H9 (cell line): ENCODE data around the gene UTP4. TPM values are rescaled to one million over a fixed set of nuclear protein-coding genes. Genes with fewer than 3 reads are reported as not detected.

Source experiments
- DNase-seq: peaks from one replicate; pipeline ENCODE4 v3.0.0-alpha.2; 2017
- H2AFZ ChIP-seq: one replicate; pipeline ENCODE4 v1.6.1; 2013; ENCODE audit warnings: mild to moderate bottlenecking, low read length, control low read depth, moderate library complexity
- H2AK5ac ChIP-seq: 2 replicates; pipeline ENCODE4 v1.6.1; 2013; ENCODE audit warnings: low read length, control low read depth, mixed read lengths; ENCODE audit not compliant: insufficient read length
- H2BK120ac ChIP-seq: one replicate; pipeline ENCODE4 v1.6.1; 2013; ENCODE audit warnings: low read depth, mild to moderate bottlenecking, low read length, control low read depth, inconsistent platforms; ENCODE audit not compliant: poor library complexity, severe bottlenecking
- H2BK12ac ChIP-seq: 2 replicates; pipeline ENCODE4 v1.6.1; 2013; ENCODE audit warnings: low read length, control low read depth, mixed read lengths, low read depth; ENCODE audit not compliant: insufficient read length
- H2BK15ac ChIP-seq: 2 replicates; pipeline ENCODE4 v1.6.1; 2013; ENCODE audit warnings: low read depth, low read length, control low read depth
- H2BK20ac ChIP-seq: one replicate; pipeline ENCODE4 v1.6.1; 2013; ENCODE audit warnings: low read depth, mild to moderate bottlenecking, low read length, control low read depth, inconsistent platforms; ENCODE audit not compliant: poor library complexity, severe bottlenecking
- H2BK5ac ChIP-seq: 2 replicates; pipeline ENCODE4 v1.6.1; 2013; ENCODE audit warnings: low read length, control low read depth, mixed read lengths; ENCODE audit not compliant: insufficient read length
- H3K14ac ChIP-seq: 2 replicates; pipeline ENCODE4 v1.6.1; 2013; ENCODE audit warnings: low read length, control low read depth; ENCODE audit not compliant: insufficient read depth
- H3K18ac ChIP-seq: 2 replicates; pipeline ENCODE4 v1.6.1; 2013; ENCODE audit warnings: low read depth, mild to moderate bottlenecking, mixed read lengths, low read length, control low read depth; ENCODE audit not compliant: insufficient read length
- H3K23ac ChIP-seq: 2 replicates; pipeline ENCODE4 v1.6.1; 2013; ENCODE audit warnings: low read length, control low read depth, mixed read lengths, low read depth; ENCODE audit not compliant: insufficient read length
- H3K23me2 ChIP-seq: 2 replicates; pipeline ENCODE4 v1.6.1; 2013; ENCODE audit warnings: low read depth, mild to moderate bottlenecking, mixed read lengths, low read length, control low read depth; ENCODE audit not compliant: insufficient read length, poor library complexity, severe bottlenecking
- H3K27ac ChIP-seq: 2 replicates; pipeline ENCODE4 v1.5.1; 2013; ENCODE audit warnings: low read length, control low read depth, mixed read lengths, low read depth; ENCODE audit not compliant: insufficient read length
- H3K27me3 ChIP-seq: 2 replicates; pipeline ENCODE4 v1.6.1; 2013; ENCODE audit warnings: low read length, control low read depth, inconsistent platforms; ENCODE audit not compliant: insufficient read depth
- H3K4ac ChIP-seq: 2 replicates; pipeline ENCODE4 v1.6.1; 2013; ENCODE audit warnings: low read depth, mild to moderate bottlenecking, control low read depth, inconsistent platforms, low read length, moderate library complexity
- H3K4me1 ChIP-seq: 2 replicates; pipeline ENCODE4 v1.6.1; 2013; ENCODE audit warnings: low read length, control low read depth, inconsistent platforms; ENCODE audit not compliant: insufficient read depth
- H3K4me2 ChIP-seq: 2 replicates; pipeline ENCODE4 v1.6.1; 2013; ENCODE audit warnings: low read length, control low read depth, mixed read lengths; ENCODE audit not compliant: insufficient read length, insufficient read depth
- H3K56ac ChIP-seq: 2 replicates; pipeline ENCODE4 v1.6.1; 2013; ENCODE audit warnings: low read depth, mild to moderate bottlenecking, mixed read lengths, low read length, control low read depth; ENCODE audit not compliant: insufficient read length
- H3K79me1 ChIP-seq: 2 replicates; pipeline ENCODE4 v1.6.1; 2013; ENCODE audit warnings: low read depth, mild to moderate bottlenecking, moderate library complexity, low read length, control low read depth, inconsistent platforms; ENCODE audit not compliant: insufficient read depth, poor library complexity, severe bottlenecking
- H3K79me2 ChIP-seq: 2 replicates; pipeline ENCODE4 v1.6.1; 2013; ENCODE audit warnings: low read length, control low read depth, inconsistent platforms; ENCODE audit not compliant: insufficient read depth
- H3K9ac ChIP-seq: 2 replicates; pipeline ENCODE4 v1.6.1; 2013; ENCODE audit warnings: low read length, control low read depth, mixed read lengths; ENCODE audit not compliant: insufficient read length; ENCODE audit errors: extremely low read depth
- H3K9me3 ChIP-seq: one replicate; pipeline ENCODE4 v1.6.1; 2013; ENCODE audit warnings: low read depth, low read length, inconsistent platforms; ENCODE audit not compliant: control insufficient read depth
- H3T11ph ChIP-seq: one replicate; pipeline ENCODE4 v1.6.1; 2013; ENCODE audit warnings: mild to moderate bottlenecking, low read length, control low read depth, inconsistent platforms
- H4K20me1 ChIP-seq: one replicate; pipeline ENCODE4 v1.6.1; 2013; ENCODE audit not compliant: control insufficient read depth, insufficient read length, insufficient read depth
- H4K5ac ChIP-seq: 2 replicates; pipeline ENCODE4 v1.6.1; 2013; ENCODE audit warnings: low read depth, mild to moderate bottlenecking, mixed read lengths, low read length, control low read depth; ENCODE audit not compliant: insufficient read length
- H4K8ac ChIP-seq: replicated peaks from 2 replicates; pipeline ENCODE4 v1.6.1; 2013; ENCODE audit warnings: low read length, control low read depth, mixed read lengths, low read depth; ENCODE audit not compliant: insufficient read length
- H4K91ac ChIP-seq: 2 replicates; pipeline ENCODE4 v1.6.1; 2013; ENCODE audit warnings: low read depth, mild to moderate bottlenecking, moderate library complexity, mixed read lengths, low read length, control low read depth; ENCODE audit not compliant: insufficient read length
- H3K27ac Mint-ChIP-seq, 3 experiments: 2 replicates in 2 of 3; 3 replicates in 1 of 3; pipeline ENCODE4 v1.8.0; 2020 to 2021; ENCODE audit warnings: mixed read lengths in 3 of 3, mild to moderate bottlenecking in 1 of 3, moderate library complexity in 1 of 3
- H3K27me3 Mint-ChIP-seq: 2 replicates; pipeline ENCODE4 v1.8.0; 2021; ENCODE audit warnings: low read depth, mild to moderate bottlenecking, moderate library complexity, mixed read lengths
- H3K36me3 Mint-ChIP-seq, 3 experiments: 2 replicates in 2 of 3; 3 replicates in 1 of 3; pipeline ENCODE4 v1.8.0; 2020 to 2021; ENCODE audit warnings: low read depth in 3 of 3, mixed read lengths in 3 of 3; ENCODE audit not compliant: insufficient read depth in 1 of 3
- H3K4me1 Mint-ChIP-seq, 2 experiments: 2 replicates each; pipeline ENCODE4 v1.8.0; 2020; ENCODE audit warnings: mixed read lengths in 2 of 2
- H3K4me3 Mint-ChIP-seq, 2 experiments: 2 replicates in 1 of 2; 3 replicates in 1 of 2; pipeline ENCODE4 v1.8.0; 2020 to 2021; ENCODE audit warnings: mild to moderate bottlenecking in 2 of 2, mixed read lengths in 2 of 2, moderate library complexity in 1 of 2
- H3K9me3 Mint-ChIP-seq, 2 experiments: 2 replicates in 1 of 2; 3 replicates in 1 of 2; pipeline ENCODE4 v1.8.0; 2020; ENCODE audit warnings: mild to moderate bottlenecking in 2 of 2, mixed read lengths in 2 of 2, moderate library complexity in 1 of 2
- CTCF ChIP-seq: fragments of 200-600 bp; sonication (generic); conservative IDR thresholded peaks from 3 replicates; pipeline ENCODE4 v1.8.0; 2021; ENCODE audit warnings: antibody characterized with exemption, mild to moderate bottlenecking
- WGBS: extraction: QIAGEN DNeasy Blood & Tissue Kit; methylation state at CpG from one replicate; pipeline ENCODE4 v1.1.7; 2013; ENCODE audit warnings: missing lambda C conversion rate, low lambda C conversion rate, mixed read lengths; ENCODE audit not compliant: insufficient read length; ENCODE audit errors: extremely low coverage; 5-methylcytosine and 5-hydroxymethylcytosine counted together
- total RNA-seq: library from RNA; stranded (reverse); gene quantifications from 2 replicates; pipeline ENCODE4 v1.2.1, GENCODE V29; 2021

UTP4 gene
- total RNA-seq, 1 experiment from 2014 or later, result 94.0 TPM

- H3K9me3 ChIP-seq, result no peaks in the 10 kb centered on the region
- no peak overlapping the region for H3K56ac ChIP-seq
- Mint-ChIP-seq H3K9me3 (no peaks in the 10 kb centered on the region), H3K4me3 (no peak overlapping the region), H3K27ac (peak overlapping the region in 1 of 3 experiments; percentile 18; a peak in 1 of 7 replicates), H3K27me3 (no peaks in the 10 kb centered on the region), H3K36me3 (peaks cover 43 to 85% (median 69%) of the 10 kb centered on the region in 3 experiments), H3K4me1 (0 out of 4 replicates have a peak, but pooled peaks cover 0 to 2% of the 10 kb centered on the region in 2 experiments)
- no peaks in the 10 kb centered on the region for H3K4me1 ChIP-seq
- H2AK5ac ChIP-seq, result no peak overlapping the region
- H3K27me3 ChIP-seq, result no peaks in the 10 kb centered on the region
- no peak overlapping the region for H3K14ac ChIP-seq
- H3K79me1 ChIP-seq, result no peaks in the 10 kb centered on the region
- H4K91ac ChIP-seq, result no peak overlapping the region
- H3K9ac ChIP-seq, result no peak overlapping the region
- no peak overlapping the region for H4K5ac ChIP-seq
- no peak overlapping the region for H3K18ac ChIP-seq
- WGBS, result no CpG with 5 or more reads among the region's 8 CpGs
- no peak overlapping the region for H2AFZ ChIP-seq
- H3K4me2 ChIP-seq, result no peak overlapping the region
- no peak overlapping the region for H2BK12ac ChIP-seq
- no peak overlapping the region for H3K23ac ChIP-seq
- H4K8ac ChIP-seq, result no peak overlapping the region
- no peaks in the 10 kb centered on the region for H4K20me1 ChIP-seq
- H3K23me2 ChIP-seq, result no peaks in the 10 kb centered on the region
- no peak overlapping the region for H3T11ph ChIP-seq
- no peak overlapping the region for H2BK5ac ChIP-seq
- no peak for DNase-seq
- H3K27ac ChIP-seq, result no peak overlapping the region
- TF ChIP-seq CTCF, result no peak
- H2BK20ac ChIP-seq, result no peak overlapping the region
- no peak overlapping the region for H2BK15ac ChIP-seq
- no peak overlapping the region for H3K4ac ChIP-seq
- H2BK120ac ChIP-seq, result no peak overlapping the region
- no peaks in the 10 kb centered on the region for H3K79me2 ChIP-seq
These were observed 33.9 kb downstream of the UTP4 start for GRCh38 chr16:69166221-69166833.
